Stimulated activated CD8-positive, alpha-beta memory T cell treated with anti-CD3 and anti-CD28 coated beads, Interleukin-12 subunit alpha, Interleukin-12 subunit beta, amount 100 ng/mL, for 24 hours (primary cell): ENCODE results near the gene ABHD3.
"Not testable (repeated sequence)": the region's sequence is repeated elsewhere in the genome, so short reads cannot be mapped to it uniquely, and the experiment has no call there.

Experiments
- DNase-seq: peaks from one replicate; pipeline ENCODE4 v3.0.0-alpha.2; 2020; ENCODE audit errors: extremely low read depth

Gene ABHD3

GRCh38 chr18:21703241-21703820 is 1.2 kb downstream of the ABHD3 start:
- no peak for DNase-seq

GRCh38 chr18:21702602-21703001 is 2.0 kb downstream of the ABHD3 start:
- DNase-seq, result no peak

GRCh38 chr18:21701621-21702020 is 3.0 kb downstream of the ABHD3 start:
- DNase-seq, result no peak

- DNase-seq, result no peak
Observed at GRCh38 chr18:21700528-21701075, 4.0 kb downstream of the ABHD3 start.

DNA sequence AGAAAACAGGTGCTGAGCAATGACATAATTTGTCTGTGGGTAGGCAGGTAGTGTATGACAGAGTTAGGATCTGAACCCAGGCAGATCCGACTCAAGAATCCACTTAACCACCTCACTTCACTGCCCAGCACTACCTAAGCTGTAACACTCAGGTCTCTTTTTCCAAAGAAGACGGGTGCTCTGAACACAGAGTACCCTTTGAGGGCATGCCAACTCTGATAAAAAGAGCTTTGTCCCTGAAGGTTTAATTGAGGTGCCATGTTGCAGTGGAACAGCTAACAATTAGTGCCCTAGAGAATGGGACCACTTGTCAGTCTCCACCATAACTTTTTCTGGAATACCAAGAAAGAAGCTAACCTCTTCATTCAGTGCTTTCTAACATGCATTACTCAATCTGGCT is 11.3 kb downstream of the ABHD3 start:
- no peak for DNase-seq

DNA sequence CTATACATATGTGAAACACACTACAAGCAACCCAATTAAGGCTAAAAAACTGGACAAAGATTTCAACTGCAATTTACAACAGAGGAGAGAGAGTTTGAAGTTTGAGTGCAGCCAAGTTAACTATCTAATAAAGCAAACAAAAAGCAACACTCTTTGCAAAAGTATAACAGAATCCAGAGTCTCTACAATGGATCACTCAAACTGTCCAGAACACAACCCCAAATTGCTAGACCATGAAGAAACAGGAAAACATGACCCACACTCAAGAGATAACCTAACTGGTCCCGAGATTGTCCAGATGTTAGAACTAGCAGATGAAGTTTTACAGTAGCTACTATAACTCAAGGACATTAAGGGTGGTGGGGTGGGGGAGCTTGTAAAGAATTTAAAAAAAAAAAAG is 14.8 kb downstream of the ABHD3 start:
- no peak for DNase-seq

GRCh38 chr18:21686282-21687105 is 18.1 kb downstream of the ABHD3 start:
- no peak for DNase-seq

- not testable (repeated sequence) for DNase-seq
Observed at GRCh38 chr18:21685556-21685981, 19.0 kb downstream of the ABHD3 start.

DNA sequence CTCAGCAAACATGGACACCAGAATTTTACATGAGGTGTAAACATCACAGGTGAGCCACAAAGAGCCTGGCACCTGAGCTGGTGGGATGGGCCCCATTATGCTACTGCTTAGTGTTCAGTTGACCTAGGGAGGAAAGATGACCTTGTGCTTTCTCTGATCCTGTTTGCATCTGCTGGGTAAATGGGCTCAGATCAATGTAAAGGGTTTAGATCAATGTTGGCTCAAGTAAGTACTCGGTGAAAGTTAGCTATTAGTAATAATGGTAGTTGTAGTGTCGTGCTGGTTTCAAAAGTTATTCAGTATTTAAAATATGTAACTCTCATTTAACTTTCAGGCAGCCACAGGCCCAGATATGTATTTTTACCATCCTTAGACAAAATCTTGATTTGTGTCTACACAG is 19.8 kb downstream of the ABHD3 start:
- no peak for DNase-seq

DNA sequence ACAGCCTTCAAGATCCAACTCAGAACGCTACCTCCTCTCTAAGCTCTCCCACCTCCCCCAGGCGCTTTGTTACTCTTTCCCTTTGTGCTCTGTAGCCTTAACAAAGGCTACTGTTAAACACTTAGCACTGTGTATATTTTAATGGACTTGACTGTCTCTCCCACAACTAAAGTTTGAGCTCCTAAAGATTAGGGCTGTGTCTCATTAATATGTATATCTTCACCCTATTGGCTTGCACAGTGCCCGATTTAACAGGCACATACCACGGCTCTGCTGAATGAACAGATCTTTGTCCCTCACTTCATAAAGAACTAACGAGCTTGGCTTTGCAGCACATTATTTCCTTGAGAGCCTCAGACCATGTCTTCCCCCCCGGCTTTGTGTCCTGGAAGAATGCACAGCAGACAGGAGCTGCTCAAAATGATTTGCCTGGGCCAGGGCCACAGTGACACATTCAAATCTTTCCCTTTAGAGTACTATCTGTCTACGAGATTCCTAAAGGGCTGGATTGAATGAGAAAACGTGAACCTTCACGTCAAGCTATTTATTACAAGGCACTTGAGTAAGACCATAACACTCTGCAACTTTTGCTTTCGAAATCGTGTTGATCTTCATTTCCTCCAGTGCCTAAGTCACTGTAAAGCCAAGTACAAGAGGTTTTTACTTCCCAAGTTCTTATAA is 22.1 kb downstream of the ABHD3 start:
- DNase-seq, result no peak

- no peak for DNase-seq
Observed at GRCh38 chr18:21680161-21680560, 24.4 kb downstream of the ABHD3 start.

GRCh38 chr18:21678859-21679258 is 25.7 kb downstream of the ABHD3 start:
- no peak for DNase-seq

DNA sequence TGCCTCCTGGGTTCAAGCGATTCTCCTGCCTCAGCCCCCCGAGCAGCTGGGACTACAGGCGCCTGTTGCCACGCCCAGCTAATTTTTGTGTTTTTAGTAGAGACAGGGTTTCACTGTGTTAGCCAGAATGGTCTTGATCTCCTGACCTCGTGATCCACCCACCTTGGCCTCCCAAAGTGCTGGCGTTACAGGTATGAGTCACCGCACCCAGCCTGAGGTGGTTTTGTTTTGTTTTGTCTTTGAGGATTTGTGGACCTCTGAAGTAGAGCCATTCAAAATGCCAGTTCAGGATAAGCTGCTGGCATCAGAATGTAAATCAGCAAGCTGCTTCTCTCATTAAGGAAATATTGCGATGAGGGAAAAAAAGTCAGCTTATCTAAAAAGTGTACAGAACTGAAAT is 29.2 kb downstream of the ABHD3 start:
- DNase-seq, result not testable (repeated sequence)

DNA sequence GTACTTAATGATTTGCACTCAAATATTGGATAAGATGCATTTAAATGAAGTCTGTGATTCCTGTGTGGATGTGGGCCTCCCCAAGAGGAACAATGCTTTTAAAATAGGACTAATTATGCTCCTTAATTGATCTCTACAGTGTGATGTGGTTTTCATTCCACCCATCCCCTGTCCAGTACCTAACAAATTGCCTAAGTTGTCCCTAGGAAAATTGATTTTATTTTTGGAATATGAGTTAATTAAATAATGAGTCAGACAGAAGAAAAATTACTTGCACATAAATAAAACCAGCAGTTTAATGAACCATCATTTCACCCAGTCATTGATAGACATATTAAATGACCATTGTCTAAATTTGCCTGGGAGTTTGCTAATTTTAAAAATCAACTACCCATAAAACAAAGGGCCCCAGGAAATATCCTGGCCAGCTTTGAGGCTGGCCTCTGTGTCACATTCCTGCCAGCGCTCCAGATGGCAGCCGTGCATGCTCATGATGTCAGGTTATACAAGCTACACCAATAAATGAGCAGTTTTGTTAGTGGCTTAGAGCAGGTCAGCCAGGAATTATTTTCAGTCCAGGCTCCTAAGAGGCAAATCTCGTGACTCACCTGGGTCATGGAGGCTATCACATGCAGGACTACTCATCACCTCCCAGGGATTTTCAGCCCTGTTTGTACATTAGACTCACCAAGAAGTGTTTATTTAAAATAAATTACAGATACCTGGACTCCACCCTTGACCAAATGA is 31.9 kb downstream of the ABHD3 start:
- DNase-seq, result no peak

DNA sequence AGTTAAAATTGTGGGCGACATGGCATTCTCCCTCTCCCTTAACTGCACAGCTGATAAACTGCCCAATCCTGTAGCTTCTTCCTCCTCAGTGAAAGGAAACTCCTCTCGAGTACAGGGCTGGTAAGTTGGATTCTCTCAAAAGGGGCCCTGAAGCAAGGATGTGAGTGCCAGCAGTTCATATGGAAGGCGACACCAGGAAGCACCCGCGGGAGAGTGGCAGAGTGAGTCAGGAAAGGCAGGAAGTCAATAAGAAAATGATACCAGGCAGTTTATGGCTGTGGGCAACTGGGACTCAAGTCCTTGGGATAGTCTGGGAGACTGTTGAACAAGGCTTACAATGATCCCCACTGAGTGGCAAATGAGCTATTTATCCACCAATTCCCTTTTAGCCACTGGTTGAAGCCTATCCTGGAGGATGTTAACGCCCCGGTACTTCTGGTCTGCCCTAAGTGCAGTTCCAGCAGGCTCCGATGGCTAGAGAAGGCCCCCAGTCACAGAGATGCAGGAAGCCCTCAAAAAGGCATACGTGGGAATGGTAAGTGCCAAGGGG is 34.8 kb downstream of the ABHD3 start:
- no peak for DNase-seq

GRCh38 chr18:21664069-21664468 is 40.5 kb downstream of the ABHD3 start:
- no peak for DNase-seq

- DNase-seq, result no peak
Observed at GRCh38 chr18:21663578-21663977, 41.0 kb downstream of the ABHD3 start.

GRCh38 chr18:21662581-21662980 is 42.0 kb downstream of the ABHD3 start:
- no peak for DNase-seq

DNA sequence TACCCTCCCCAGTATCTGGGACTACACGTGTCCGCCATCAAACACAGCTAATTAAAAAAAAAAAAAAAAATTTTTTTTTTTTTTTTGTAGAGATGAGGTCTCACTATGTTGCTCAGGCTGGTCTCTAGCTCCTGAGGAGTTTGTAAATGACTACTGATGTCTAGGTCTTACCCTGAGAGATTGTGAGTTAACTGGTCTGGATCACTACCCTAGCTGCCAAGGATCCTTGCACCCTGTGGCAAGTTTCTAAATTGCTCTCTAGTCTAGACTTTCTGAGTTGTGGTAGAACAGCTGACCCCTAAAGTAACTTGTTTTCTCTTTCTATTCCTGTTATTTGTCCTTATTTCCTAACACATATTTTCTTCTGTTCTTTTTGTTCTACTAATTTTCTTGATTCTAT is 44.5 kb downstream of the ABHD3 start:
- DNase-seq, result no peak

- no peak for DNase-seq
Observed at GRCh38 chr18:21656402-21656801, 48.2 kb downstream of the ABHD3 start.

GRCh38 chr18:21653361-21653760 is 51.2 kb downstream of the ABHD3 start:
- no peak for DNase-seq

- no peak for DNase-seq
Observed at GRCh38 chr18:21652073-21652472, 52.5 kb downstream of the ABHD3 start.
